HCT116 (cell line): ENCODE measurements around the gene C1orf159. TPM values are rescaled to one million over a fixed set of nuclear protein-coding genes. Genes with fewer than 3 reads are reported as not detected.

Source experiments
- ATAC-seq: fragments of 200-7000 bp; cut with Tn5 transposase; 2 replicates; pipeline ENCODE4 v1.9.1; 2020; ENCODE audit warnings: mild to moderate bottlenecking, moderate library complexity
- BruUV-seq: library from RNA; stranded (reverse); fragments of 400-500 nt; replicated peaks from 2 replicates; lab custom pipeline; 2021; lab: Mats Ljungman, UMichigan
- CTCF ChIA-PET: fragments of 300-600 bp; sonication (Branson Sonifier 250); formaldehyde crosslinking; loops from one replicate; lab custom pipeline; 2021; ENCODE audit warnings: antibody characterized with exemption; lab: Charles Lee
- POLR2A ChIA-PET: fragments of 300-600, 350-600 bp; sonication (Branson Sonifier 250); formaldehyde crosslinking; loops from one replicate; lab custom pipeline; 2021; ENCODE audit warnings: antibody characterized with exemption; lab: Charles Lee
- RAD21 ChIA-PET, 2 experiments: fragments of 300-600 bp; sonication (Branson Sonifier 250); formaldehyde crosslinking; loops; one replicate each; lab custom pipeline; 2023; ENCODE audit warnings: low total read pairs in 2 of 2; ENCODE audit not compliant: uncharacterized antibody in 2 of 2, unreplicated experiment in 2 of 2, low non-redundant PET in 1 of 2; lab: Charles Lee
- DNase-seq: peaks from one replicate; pipeline ENCODE4 v3.0.0-alpha.2; 2010; ENCODE audit warnings: low read depth, low spot score
- H2AFZ ChIP-seq: fragments of 200-600 bp; shearing (Covaris generic), sonication (generic); 2 replicates; pipeline ENCODE4 v1.6.1; 2017; ENCODE audit warnings: low read depth, mixed run types, mixed read lengths, antibody characterized with exemption, low read length; ENCODE audit not compliant: poor library complexity, severe bottlenecking
- H3K27ac ChIP-seq: 2 replicates; pipeline ENCODE4 v1.5.1; 2012; ENCODE audit warnings: low read depth, low read length
- H3K27me3 ChIP-seq: fragments of 200-600 bp; sonication (generic); 2 replicates; pipeline ENCODE4 v1.6.1; 2016; ENCODE audit warnings: mixed run types, low read length, mixed read lengths; ENCODE audit not compliant: insufficient read depth
- H3K36me3 ChIP-seq, 2 experiments: fragments of 200-500 bp in 1 of 2; fragments of 200-600 bp in 1 of 2; sonication (Bioruptor generic) in 1 of 2; sonication (generic) in 1 of 2; 2 replicates each; pipeline versions ENCODE4 v1.5.1 to v1.6.1; 2014 to 2016; ENCODE audit warnings: low read length in 2 of 2, inconsistent platforms in 1 of 2, mixed read lengths in 1 of 2, mixed run types in 1 of 2; ENCODE audit not compliant: insufficient read depth in 2 of 2, control insufficient read depth in 1 of 2
- H3K4me1 ChIP-seq, 2 experiments: fragments of 200-600 bp in 1 of 2; sonication (generic) in 1 of 2; 2 replicates each; pipeline versions ENCODE4 v1.5.1 to v1.6.1; 2012 to 2017; ENCODE audit warnings: low read length in 2 of 2, inconsistent platforms in 1 of 2, mild to moderate bottlenecking in 1 of 2, mixed read lengths in 1 of 2, mixed run types in 1 of 2, moderate library complexity in 1 of 2; ENCODE audit not compliant: insufficient read depth in 2 of 2, control insufficient read depth in 1 of 2
- H3K4me2 ChIP-seq: fragments of 200-600 bp; sonication (generic); 2 replicates; pipeline ENCODE4 v1.6.1; 2017; ENCODE audit warnings: mixed run types, low read length, mixed read lengths
- H3K4me3 ChIP-seq, 2 experiments: fragments of 200-600 bp in 1 of 2; sonication (generic) in 1 of 2; replicated peaks in 1 of 2; 2 replicates each; pipeline ENCODE4 v1.5.1; 2011 to 2016; ENCODE audit warnings: low read length in 2 of 2, control low read depth in 1 of 2, low read depth in 1 of 2, mild to moderate bottlenecking in 1 of 2, mixed read lengths in 1 of 2, mixed run types in 1 of 2
- H3K79me2 ChIP-seq: fragments of 200-600 bp; sonication (generic); 2 replicates; pipeline ENCODE4 v1.6.1; 2017; ENCODE audit warnings: mild to moderate bottlenecking, mixed run types, low read length, moderate library complexity, mixed read lengths; ENCODE audit not compliant: insufficient read depth
- H3K9ac ChIP-seq: fragments of 200-600 bp; sonication (generic); 2 replicates; pipeline ENCODE4 v1.6.1; 2016; ENCODE audit warnings: low read length, mixed read lengths
- H3K9me2 ChIP-seq: fragments of 200-600 bp; sonication (generic), shearing (Covaris generic); 2 replicates; pipeline ENCODE4 v1.6.1; 2017; ENCODE audit warnings: mixed run types, mild to moderate bottlenecking, moderate library complexity; ENCODE audit not compliant: insufficient read depth
- H3K9me3 ChIP-seq, 2 experiments: fragments of 200-500 bp in 1 of 2; fragments of 200-600 bp in 1 of 2; sonication (Bioruptor generic) in 1 of 2; sonication (generic) in 1 of 2; 2 replicates each; pipeline ENCODE4 v1.6.1; 2014 to 2017; ENCODE audit warnings: low read length in 2 of 2, mixed read lengths in 2 of 2, inconsistent platforms in 1 of 2, low read depth in 1 of 2, mild to moderate bottlenecking in 1 of 2, mixed run types in 1 of 2, moderate library complexity in 1 of 2; ENCODE audit not compliant: control insufficient read depth in 1 of 2, insufficient read depth in 1 of 2
- H4K20me1 ChIP-seq: fragments of 200-600 bp; sonication (generic), shearing (Covaris generic); 2 replicates; pipeline ENCODE4 v1.6.1; 2017; ENCODE audit warnings: mixed run types, mild to moderate bottlenecking, moderate library complexity; ENCODE audit not compliant: insufficient read depth
- ATF3 ChIP-seq: IDR thresholded peaks from 2 replicates; pipeline ENCODE4 v1.6.1; 2012
- CEBPB ChIP-seq: IDR thresholded peaks from 2 replicates; pipeline ENCODE4 v1.6.1; 2012; ENCODE audit warnings: low read depth
- ELF1 ChIP-seq: IDR thresholded peaks from 2 replicates; pipeline ENCODE4 v1.6.1; 2012; ENCODE audit warnings: low read depth, borderline replicate concordance
- EZH2phosphoT487 ChIP-seq: fragments of 200-600 bp; IDR thresholded peaks from 2 replicates; pipeline ENCODE4 v1.6.1; 2018; ENCODE audit warnings: antibody characterized with exemption, borderline replicate concordance
- POLR2AphosphoS5 ChIP-seq: IDR thresholded peaks from 2 replicates; pipeline ENCODE4 v1.6.1; 2011; ENCODE audit warnings: mild to moderate bottlenecking, low read depth, low read length, moderate library complexity
- RAD21 ChIP-seq: IDR thresholded peaks from 2 replicates; pipeline ENCODE4 v1.6.1; 2012; ENCODE audit warnings: low read depth, mild to moderate bottlenecking
- REST ChIP-seq: IDR thresholded peaks from 2 replicates; pipeline ENCODE4 v1.6.1; 2012; ENCODE audit warnings: low read depth
- SIN3A ChIP-seq: IDR thresholded peaks from 2 replicates; pipeline ENCODE4 v1.6.1; 2012; ENCODE audit warnings: low read depth
- SP1 ChIP-seq: IDR thresholded peaks from 2 replicates; pipeline ENCODE4 v1.6.1; 2012; ENCODE audit warnings: low read depth
- TCF7L2 ChIP-seq: IDR thresholded peaks from 2 replicates; pipeline ENCODE4 v1.7.0; 2011; ENCODE audit warnings: borderline replicate concordance, inconsistent platforms; ENCODE audit not compliant: insufficient read depth, insufficient read length; ENCODE audit errors: extremely low read depth
- ZNF274 ChIP-seq: fragments of 200-500 bp; sonication (Bioruptor generic); IDR thresholded peaks from 2 replicates; pipeline ENCODE4 v1.6.1; 2014; ENCODE audit warnings: mild to moderate bottlenecking, low read depth, low read length, inconsistent platforms
- intact Hi-C: fragments of 100-400 bp; cut with micrococcal nuclease; formaldehyde crosslinking; loops from 2 replicates; pipeline ENCODE4 v1.10.0; 2022
- total RNA-seq: library from RNA; stranded (reverse); gene quantifications from one replicate; pipeline ENCODE4 v1.2.1, GENCODE V29; 2021; ENCODE audit not compliant: unreplicated experiment
- TF ChIP-seq, protein P1 (sequence below): IDR thresholded peaks from 2 replicates; pipeline ENCODE4 v1.6.1; 2012

Gene C1orf159
- total RNA-seq, 1 experiment from 2014 or later, result 22.7 TPM

DNA sequence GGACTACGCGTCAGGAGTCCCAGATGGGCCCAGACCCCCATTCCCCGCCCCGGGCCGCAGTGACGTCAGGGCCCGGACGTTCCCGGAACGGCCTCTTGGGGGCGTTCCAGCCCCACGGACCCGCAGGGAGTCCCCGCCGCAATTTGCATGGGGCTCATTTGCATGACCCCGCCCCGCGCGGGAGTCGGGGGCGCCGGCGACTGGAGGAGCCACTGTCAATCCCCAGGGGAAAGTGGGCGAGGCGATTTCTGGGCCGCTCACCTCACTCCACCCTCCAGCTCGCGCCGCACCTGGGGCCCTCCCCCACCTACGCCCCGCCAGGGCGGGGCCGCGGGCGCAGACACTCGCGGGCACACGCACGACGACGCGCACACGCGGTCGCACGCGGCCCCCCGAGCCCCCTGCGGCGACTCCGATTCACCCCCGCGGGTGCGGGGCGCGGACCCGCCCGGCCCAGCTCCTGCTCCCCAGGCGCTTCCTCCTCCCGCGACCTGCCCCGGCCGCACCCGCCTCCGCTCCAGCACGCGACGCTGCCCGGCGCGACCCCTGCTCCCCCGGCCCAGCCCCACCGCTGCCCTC lies 82.8 kb downstream of the C1orf159 start (continued):
- TF ChIP-seq EZH2phosphoT487, result no peak
- no peak for TF ChIP-seq TCF7L2
- no peak for TF ChIP-seq SP1
- TF ChIP-seq ATF3, result no peak
- TF ChIP-seq SIN3A, result no peak

DNA sequence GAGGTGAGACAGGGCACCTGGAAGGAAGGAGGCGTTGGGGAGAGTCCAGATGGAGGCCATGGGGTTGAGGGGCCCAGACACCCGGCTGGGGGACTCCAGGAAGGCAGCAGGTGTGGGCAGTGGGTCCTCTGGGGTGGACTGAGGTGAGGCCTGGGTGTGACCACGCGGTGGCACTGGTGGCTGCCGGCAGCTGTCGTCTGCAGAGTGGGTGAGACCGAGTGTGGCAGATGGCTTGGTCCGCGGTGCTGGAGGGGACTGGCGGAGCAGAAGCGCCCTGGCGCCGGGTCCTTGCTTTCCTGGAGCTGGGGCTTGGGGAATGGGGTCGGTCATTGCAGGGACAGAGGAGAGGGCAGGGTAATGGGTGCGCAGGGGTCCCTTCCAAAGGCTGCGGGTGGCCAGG lies 83.5 kb downstream of the C1orf159 start:
- Histone ChIP-seq H3K4me3 (no peak overlapping the region), H3K27me3 (no peaks in the 10 kb centered on the region), H3K27ac (no peak overlapping the region; the same call in 1 of the 2 replicates), H3K36me3 (peaks cover 0 to 21% of the 10 kb centered on the region in 2 experiments; a peak in 1 of 4 replicates), H3K9ac (no peak overlapping the region), H3K4me1 (peaks cover 0 to 6% of the 10 kb centered on the region in 2 experiments; a peak in 1 of 4 replicates), H2AFZ (no peak overlapping the region), H3K79me2 (peaks cover 62% of the 10 kb centered on the region), H4K20me1 (no peaks in the 10 kb centered on the region), H3K9me2 (no peaks in the 10 kb centered on the region), H3K9me3 (no peaks in the 10 kb centered on the region), H3K4me2 (no peak overlapping the region)
- intact Hi-C loops, result no loop called here
- no TSS peak for BruUV-seq
- no peak for TF ChIP-seq SIN3A
- TF ChIP-seq, protein P1, sequence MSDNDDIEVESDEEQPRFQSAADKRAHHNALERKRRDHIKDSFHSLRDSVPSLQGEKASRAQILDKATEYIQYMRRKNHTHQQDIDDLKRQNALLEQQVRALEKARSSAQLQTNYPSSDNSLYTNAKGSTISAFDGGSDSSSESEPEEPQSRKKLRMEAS, result no peak
- no peak for TF ChIP-seq ELF1
- no peak for TF ChIP-seq RAD21
- TF ChIP-seq CEBPB, result no peak
- no peak for TF ChIP-seq SP1
- no peak for TF ChIP-seq TCF7L2
- TF ChIP-seq ZNF274, result no peak
- TF ChIP-seq REST, result no peak
- TF ChIP-seq POLR2AphosphoS5, result no peak
- RAD21 ChIA-PET, result no interaction called here
- DNase-seq, result no peak
- ATAC-seq, result peak; percentile 2; the same call in 1 of the 2 replicates
- POLR2A ChIA-PET, result no interaction called here
- CTCF ChIA-PET, result no interaction called here
